ENCODE results near the gene TTLL5. TPM values are rescaled to one million over a fixed set of nuclear protein-coding genes. Genes with fewer than 3 reads are reported as not detected.

TTLL5 gene
- total RNA-seq, 4 donors from 2014 or later, result 15.7 to 46.2 (median 24.1) TPM

GRCh38 chr14:75658957-75659356 lies 2.1 kb upstream of the TTLL5 start:
- TF ChIP-seq CTCF (IDR thresholded peaks at IDR 0.05; ENCODE audit: low read depth), result no peak

GRCh38 chr14:75660238-75660629 lies 812 bp upstream of the TTLL5 start:
- TF ChIP-seq CTCF (IDR thresholded peaks at IDR 0.05; ENCODE audit: low read depth), result no peak

- TF ChIP-seq CTCF (IDR thresholded peaks at IDR 0.05; ENCODE audit: low read depth), result no peak
These were observed 411 bp downstream of the TTLL5 start for GRCh38 chr14:75661499-75661814.

GRCh38 chr14:75662966-75663365 lies 1.9 kb downstream of the TTLL5 start:
- TF ChIP-seq CTCF (IDR thresholded peaks at IDR 0.05; ENCODE audit: low read depth), result no peak

- no peak for TF ChIP-seq CTCF (IDR thresholded peaks at IDR 0.05; ENCODE audit: low read depth)
These were observed 6.2 kb downstream of the TTLL5 start for GRCh38 chr14:75667099-75667765.

GRCh38 chr14:75672605-75673192 lies 11.7 kb downstream of the TTLL5 start:
- no peak for TF ChIP-seq CTCF (IDR thresholded peaks at IDR 0.05; ENCODE audit: low read depth)

- no peak for TF ChIP-seq CTCF (IDR thresholded peaks at IDR 0.05; ENCODE audit: low read depth)
These were observed 12.4 kb downstream of the TTLL5 start for GRCh38 chr14:75673345-75674035.

Measured in subcutaneous adipose tissue (tissue), 4 donors.